GM12891 (cell line): ENCODE results near the gene TCEAL7.
"Not testable (repeated sequence)": the region's sequence is repeated elsewhere in the genome, so short reads cannot be mapped to it uniquely, and the experiment has no call there.

ENCODE experiments used
- DNase-seq: peaks from one replicate; pipeline ENCODE4 v3.0.0; 2011; ENCODE audit warnings: low spot score; ENCODE audit not compliant: insufficient read length
- FAIRE-seq: peaks from 2 replicates; lab custom pipeline; 2011; peaks lifted over from hg19 to GRCh38; lab: Jason Lieb, UNC
- PAX5 ChIP-seq: IDR thresholded peaks from 2 replicates; pipeline ENCODE4 v1.6.1; 2011; ENCODE audit warnings: low read length, moderate library complexity, mild to moderate bottlenecking; ENCODE audit not compliant: insufficient read depth, severe bottlenecking
- POLR2A ChIP-seq: IDR thresholded peaks from 2 replicates; pipeline ENCODE4 v1.6.1; 2011; ENCODE audit warnings: low read depth, low read length, control low read depth
- POLR2AphosphoS5 ChIP-seq: IDR thresholded peaks from 2 replicates; pipeline ENCODE4 v1.6.1; 2011; ENCODE audit warnings: low read depth, low read length, control low read depth
- POU2F2 ChIP-seq: IDR thresholded peaks from 2 replicates; pipeline ENCODE4 v1.6.1; 2011; ENCODE audit warnings: low read depth, mild to moderate bottlenecking, control low read depth, low read length, moderate library complexity
- SPI1 ChIP-seq: IDR thresholded peaks from 2 replicates; pipeline ENCODE4 v1.6.1; 2011; ENCODE audit warnings: low read depth, low read length, control low read depth
- TAF1 ChIP-seq: IDR thresholded peaks from 2 replicates; pipeline ENCODE4 v1.6.1; 2011; ENCODE audit warnings: low read depth, low read length, control low read depth

The TCEAL7 gene

GRCh38 chrX:103343105-103343504 is 13.1 kb downstream of the TCEAL7 start:
- TF ChIP-seq SPI1 (no peak), TAF1 (no peak), POLR2A (no peak), PAX5 (no peak), POLR2AphosphoS5 (no peak), POU2F2 (no peak)

GRCh38 chrX:103344606-103345005 is 14.6 kb downstream of the TCEAL7 start:
- FAIRE-seq = no peak
- no peak for DNase-seq

More at GRCh38 chrX:103343105-103343504, 13.1 kb downstream of the TCEAL7 start:
- no peak for FAIRE-seq
- DNase-seq = no peak

GRCh38 chrX:103347682-103348397 is 17.8 kb downstream of the TCEAL7 start:
- FAIRE-seq = no peak

More at GRCh38 chrX:103344606-103345005, 14.6 kb downstream of the TCEAL7 start:
- TF ChIP-seq PAX5 = no peak
- no peak for TF ChIP-seq POLR2A
- TF ChIP-seq SPI1 = no peak
- no peak for TF ChIP-seq POU2F2
- no peak for TF ChIP-seq POLR2AphosphoS5
- no peak for TF ChIP-seq TAF1

GRCh38 chrX:103356130-103356798 is 26.2 kb downstream of the TCEAL7 start, which contains the start of gene TCEAL9:
TSS of gene TCEAL9 (plus strand) at chrX:103356506. CDS start at chrX:103357685, 1,179 bp downstream.
- TF ChIP-seq TAF1 (no peak), POLR2AphosphoS5 (no peak), PAX5 (no peak), SPI1 (no peak)
- no peak for DNase-seq
- no peak for FAIRE-seq

More at GRCh38 chrX:103347682-103348397, 17.8 kb downstream of the TCEAL7 start:
- TF ChIP-seq PAX5 (no peak), POU2F2 (no peak), POLR2AphosphoS5 (no peak), SPI1 (no peak), TAF1 (no peak), POLR2A (no peak)
- DNase-seq = no peak

- FAIRE-seq (no peak), DNase-seq (no peak)
- TF ChIP-seq TAF1 (no peak), SPI1 (no peak), POLR2A (no peak), PAX5 (no peak), POLR2AphosphoS5 (no peak), POU2F2 (no peak)
Measured at GRCh38 chrX:103356858-103357257, 26.8 kb downstream of the TCEAL7 start.

- no peak for DNase-seq
- TF ChIP-seq PAX5 = no peak
- TF ChIP-seq POLR2A = no peak
- no peak for TF ChIP-seq POLR2AphosphoS5
- no peak for TF ChIP-seq SPI1
- TF ChIP-seq TAF1 = no peak
- TF ChIP-seq POU2F2 = no peak
- FAIRE-seq = no peak
Measured at GRCh38 chrX:103357871-103358270, 27.8 kb downstream of the TCEAL7 start.

DNA sequence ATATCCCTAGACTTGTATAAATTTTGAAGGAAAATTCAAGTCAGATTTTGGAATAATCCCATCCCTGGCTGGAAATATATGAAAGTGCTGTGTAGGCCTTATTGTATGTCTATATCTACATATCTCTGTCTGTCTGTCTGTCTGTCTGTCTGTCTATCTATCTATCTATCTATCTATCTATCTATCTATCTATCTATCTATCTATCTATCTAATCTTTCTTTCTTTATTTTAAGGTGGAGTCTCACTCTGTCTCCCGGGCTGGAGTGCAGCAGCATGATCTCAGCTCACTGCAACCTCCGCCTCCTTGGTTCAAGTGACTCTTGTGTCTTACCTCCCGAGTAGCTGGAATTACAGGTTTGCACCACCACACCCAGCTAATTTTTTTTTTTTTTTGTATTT is 29.6 kb downstream of the TCEAL7 start:
- not testable (repeated sequence) for FAIRE-seq, DNase-seq

DNA sequence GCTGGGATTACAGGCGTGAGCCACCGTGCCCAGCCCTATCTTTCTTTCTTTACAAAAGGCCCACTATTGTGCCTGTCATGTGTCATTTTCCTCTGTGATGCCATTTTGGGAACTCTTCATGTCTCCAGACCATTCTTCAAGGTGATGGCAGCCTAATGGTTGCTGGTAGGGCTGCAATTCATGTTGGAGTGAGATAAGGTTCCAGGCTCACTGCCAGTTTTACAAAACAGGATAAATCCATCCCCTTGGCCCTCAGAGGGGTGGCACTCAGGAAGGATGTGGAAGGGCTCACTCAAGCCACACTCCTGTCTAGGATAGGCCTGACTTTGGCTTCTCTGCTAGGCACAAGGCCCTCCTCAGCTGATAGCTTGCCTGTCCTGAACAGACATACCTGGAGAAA is 30.1 kb downstream of the TCEAL7 start:
- no peak for FAIRE-seq
- no peak for TF ChIP-seq SPI1
- no peak for TF ChIP-seq PAX5
- no peak for TF ChIP-seq TAF1
- TF ChIP-seq POLR2A = no peak
- no peak for TF ChIP-seq POU2F2
- no peak for TF ChIP-seq POLR2AphosphoS5
- no peak for DNase-seq

DNA sequence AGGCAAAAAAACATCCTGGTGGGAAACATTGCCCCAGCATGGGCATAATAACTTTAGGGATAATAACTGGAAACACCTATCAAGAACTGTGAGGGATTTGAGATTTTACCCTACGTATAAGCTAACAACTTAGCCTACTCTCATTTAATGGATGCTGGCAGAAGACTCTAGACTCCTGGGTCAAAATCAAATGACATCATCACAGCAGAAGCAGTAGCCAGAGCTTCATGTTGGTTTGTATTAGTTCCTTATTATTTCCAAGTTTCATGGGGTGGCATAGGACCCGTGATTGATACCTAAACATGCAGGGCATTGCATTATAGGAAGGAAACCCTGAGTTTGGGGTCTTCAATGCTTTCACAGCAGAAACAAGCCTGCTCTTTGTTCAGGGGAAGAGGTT is 30.9 kb downstream of the TCEAL7 start:
- FAIRE-seq (no peak), DNase-seq (no peak)
- TF ChIP-seq POU2F2 (no peak), POLR2A (no peak), TAF1 (no peak), SPI1 (no peak), POLR2AphosphoS5 (no peak), PAX5 (no peak)

GRCh38 chrX:103361798-103362197 is 31.8 kb downstream of the TCEAL7 start:
- no peak for TF ChIP-seq PAX5
- no peak for TF ChIP-seq POLR2A
- no peak for TF ChIP-seq POU2F2
- TF ChIP-seq TAF1 = no peak
- no peak for TF ChIP-seq POLR2AphosphoS5
- no peak for TF ChIP-seq SPI1
- FAIRE-seq (no peak), DNase-seq (no peak)
